Endodermal cell (in vitro differentiated cells): Measurements from ENCODE around the gene RBM26. TPM values are rescaled to one million over a fixed set of nuclear protein-coding genes. Genes with fewer than 3 reads are reported as not detected.
"Not testable (repeated sequence)": the region's sequence is repeated elsewhere in the genome, so short reads cannot be mapped to it uniquely, and the experiment has no call there.

ENCODE experiments used
- DNase-seq: peaks from one replicate; pipeline ENCODE4 v3.0.0-alpha.2; 2017
- H3K27ac ChIP-seq: 2 replicates; pipeline ENCODE4 v1.5.1; 2013; ENCODE audit warnings: mild to moderate bottlenecking, low read depth, low read length, moderate library complexity
- H3K27me3 ChIP-seq: 2 replicates; pipeline ENCODE4 v1.6.1; 2013; ENCODE audit warnings: mild to moderate bottlenecking, low read length, moderate library complexity; ENCODE audit not compliant: insufficient read depth, control insufficient read depth, poor library complexity, severe bottlenecking
- H3K36me3 ChIP-seq: 2 replicates; pipeline ENCODE4 v1.7.0; 2013; ENCODE audit warnings: mild to moderate bottlenecking, low read length, moderate library complexity; ENCODE audit not compliant: control insufficient read depth, insufficient read depth
- H3K4me1 ChIP-seq: one replicate; pipeline ENCODE4 v1.7.0; 2013; ENCODE audit warnings: low read length; ENCODE audit not compliant: control insufficient read depth, insufficient read depth
- H3K4me3 ChIP-seq: 2 replicates; pipeline ENCODE4 v1.5.1; 2013; ENCODE audit warnings: mild to moderate bottlenecking, low read length, moderate library complexity
- H3K9ac ChIP-seq: 2 replicates; pipeline ENCODE4 v1.6.1; 2013; ENCODE audit warnings: mild to moderate bottlenecking, low read length, moderate library complexity; ENCODE audit not compliant: poor library complexity, severe bottlenecking; ENCODE audit errors: extremely low read depth
- H3K9me3 ChIP-seq: 2 replicates; pipeline ENCODE4 v1.6.1; 2013; ENCODE audit warnings: mild to moderate bottlenecking, low read length, moderate library complexity; ENCODE audit not compliant: control insufficient read depth
- H3K27ac Mint-ChIP-seq: 2 replicates; pipeline ENCODE4 v1.8.0; 2020; ENCODE audit warnings: mixed read lengths
- H3K27me3 Mint-ChIP-seq: 2 replicates; pipeline ENCODE4 v1.8.0; 2021; ENCODE audit warnings: mild to moderate bottlenecking, mixed read lengths; ENCODE audit not compliant: insufficient read depth
- H3K36me3 Mint-ChIP-seq: 2 replicates; pipeline ENCODE4 v1.8.0; 2020; ENCODE audit warnings: low read depth, mixed read lengths
- H3K4me1 Mint-ChIP-seq: 2 replicates; pipeline ENCODE4 v1.8.0; 2020; ENCODE audit warnings: mixed read lengths
- H3K4me3 Mint-ChIP-seq: 2 replicates; pipeline ENCODE4 v1.8.0; 2020; ENCODE audit warnings: mild to moderate bottlenecking, moderate library complexity, mixed read lengths
- H3K9me3 Mint-ChIP-seq: 2 replicates; pipeline ENCODE4 v1.8.0; 2020; ENCODE audit warnings: mild to moderate bottlenecking, mixed read lengths
- WGBS, 2 experiments: methylation state at CpG; one replicate each; pipeline versions ENCODE4 v1.1.5 to v1.1.7; 2013; ENCODE audit warnings: missing lambda C conversion rate in 2 of 2, mixed read lengths in 1 of 2; ENCODE audit not compliant: insufficient coverage in 1 of 2, insufficient read length in 1 of 2; 5-methylcytosine and 5-hydroxymethylcytosine counted together
- total RNA-seq, 2 donors: library from RNA; stranded (reverse); fragmentation: NEBNext Ultra II Directional in 1 of 2; extraction: Animal tissue kit (Norgen Biotek cat#: 25700) in 1 of 2; gene quantifications; 2 replicates in 1 of 2; 3 replicates in 1 of 2; pipeline ENCODE4 v1.2.1, GENCODE V29; 2021
- TF ChIP-seq, protein P1 (sequence below): fragments of 200-600 bp; sonication (generic); conservative IDR thresholded peaks from 2 replicates; pipeline ENCODE4 v1.5.0; 2021; ENCODE audit warnings: antibody characterized with exemption, mild to moderate bottlenecking

The RBM26 gene
- total RNA-seq, 2 donors from 2014 or later, result 65.0 to 81.7 TPM

DNA sequence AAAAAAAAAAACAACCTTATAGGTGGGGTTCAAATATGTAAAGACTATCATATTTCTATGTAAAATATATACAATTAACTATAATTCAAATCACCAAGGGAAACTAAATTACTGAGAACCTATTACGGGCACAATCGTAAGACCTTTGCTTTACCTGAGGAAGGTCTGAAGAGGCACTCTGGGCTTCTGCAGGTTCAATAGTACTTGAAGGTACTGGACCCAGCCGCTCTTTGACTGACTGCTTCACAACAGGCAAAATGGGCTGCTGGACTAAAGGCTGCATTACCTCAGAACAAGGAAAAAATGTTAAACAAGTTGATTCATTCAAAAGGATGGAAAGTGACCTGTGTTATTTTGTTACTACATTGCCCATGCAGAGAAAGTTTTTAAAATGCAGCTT is 51.8 kb downstream of the RBM26 start:
- Mint-ChIP-seq H3K36me3 (peaks cover 55% of the 10 kb centered on the region), H3K27ac (no peak overlapping the region), H3K9me3 (no peaks in the 10 kb centered on the region), H3K4me1 (no peaks in the 10 kb centered on the region), H3K27me3 (no peaks in the 10 kb centered on the region), H3K4me3 (no peak overlapping the region)
- TF ChIP-seq, protein P1, sequence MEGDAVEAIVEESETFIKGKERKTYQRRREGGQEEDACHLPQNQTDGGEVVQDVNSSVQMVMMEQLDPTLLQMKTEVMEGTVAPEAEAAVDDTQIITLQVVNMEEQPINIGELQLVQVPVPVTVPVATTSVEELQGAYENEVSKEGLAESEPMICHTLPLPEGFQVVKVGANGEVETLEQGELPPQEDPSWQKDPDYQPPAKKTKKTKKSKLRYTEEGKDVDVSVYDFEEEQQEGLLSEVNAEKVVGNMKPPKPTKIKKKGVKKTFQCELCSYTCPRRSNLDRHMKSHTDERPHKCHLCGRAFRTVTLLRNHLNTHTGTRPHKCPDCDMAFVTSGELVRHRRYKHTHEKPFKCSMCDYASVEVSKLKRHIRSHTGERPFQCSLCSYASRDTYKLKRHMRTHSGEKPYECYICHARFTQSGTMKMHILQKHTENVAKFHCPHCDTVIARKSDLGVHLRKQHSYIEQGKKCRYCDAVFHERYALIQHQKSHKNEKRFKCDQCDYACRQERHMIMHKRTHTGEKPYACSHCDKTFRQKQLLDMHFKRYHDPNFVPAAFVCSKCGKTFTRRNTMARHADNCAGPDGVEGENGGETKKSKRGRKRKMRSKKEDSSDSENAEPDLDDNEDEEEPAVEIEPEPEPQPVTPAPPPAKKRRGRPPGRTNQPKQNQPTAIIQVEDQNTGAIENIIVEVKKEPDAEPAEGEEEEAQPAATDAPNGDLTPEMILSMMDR, result no peak
- H3K4me1 ChIP-seq, result no peaks in the 10 kb centered on the region
- no peak overlapping the region for H3K4me3 ChIP-seq
- H3K9ac ChIP-seq, result no peak overlapping the region
- H3K36me3 ChIP-seq, result peaks cover 90% of the 10 kb centered on the region
- no peaks in the 10 kb centered on the region for H3K9me3 ChIP-seq
- no peak overlapping the region for H3K27ac ChIP-seq
- 88 to 95% methylated on average over 1 to 3 of the region's 3 CpGs for WGBS, 2 experiments
- DNase-seq, result no peak
- no peaks in the 10 kb centered on the region for H3K27me3 ChIP-seq

DNA sequence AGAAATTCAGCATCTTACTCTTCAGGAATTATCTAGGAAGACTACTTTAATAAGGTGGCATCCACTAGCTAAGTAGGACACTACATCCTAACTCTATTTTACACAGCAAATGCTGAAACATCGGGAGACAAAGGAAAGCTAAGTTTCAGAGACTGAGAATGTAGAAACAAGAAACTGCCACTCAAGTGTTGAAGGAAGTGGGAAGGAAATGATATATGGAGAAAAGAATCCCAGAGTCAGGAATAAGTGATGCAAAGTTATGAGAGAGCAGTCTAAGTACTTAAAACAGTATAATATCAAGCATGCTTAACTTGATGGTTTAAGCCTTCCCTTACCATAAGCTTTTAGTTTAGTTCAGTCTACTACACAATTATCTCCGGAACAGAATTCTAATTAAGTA is 52.4 kb downstream of the RBM26 start:
- H3K9me3 ChIP-seq, result no peaks in the 10 kb centered on the region
- no peak overlapping the region for H3K27ac ChIP-seq
- H3K4me1 ChIP-seq, result no peaks in the 10 kb centered on the region
- no peak overlapping the region for H3K9ac ChIP-seq
- H3K27me3 ChIP-seq, result no peaks in the 10 kb centered on the region
- no peaks in the 10 kb centered on the region for H3K27me3 Mint-ChIP-seq
- peaks cover 49% of the 10 kb centered on the region for H3K36me3 Mint-ChIP-seq
- H3K27ac Mint-ChIP-seq, result no peak overlapping the region
- 50 to 100% methylated on average over 1 to 2 of the region's 2 CpGs for WGBS, 2 experiments
- H3K4me3 Mint-ChIP-seq, result no peak overlapping the region
- H3K4me3 ChIP-seq, result no peak overlapping the region
- TF ChIP-seq, protein P1, result no peak
- no peaks in the 10 kb centered on the region for H3K9me3 Mint-ChIP-seq
- DNase-seq, result no peak
- H3K4me1 Mint-ChIP-seq, result no peaks in the 10 kb centered on the region
- H3K36me3 ChIP-seq, result peaks cover 90% of the 10 kb centered on the region

DNA sequence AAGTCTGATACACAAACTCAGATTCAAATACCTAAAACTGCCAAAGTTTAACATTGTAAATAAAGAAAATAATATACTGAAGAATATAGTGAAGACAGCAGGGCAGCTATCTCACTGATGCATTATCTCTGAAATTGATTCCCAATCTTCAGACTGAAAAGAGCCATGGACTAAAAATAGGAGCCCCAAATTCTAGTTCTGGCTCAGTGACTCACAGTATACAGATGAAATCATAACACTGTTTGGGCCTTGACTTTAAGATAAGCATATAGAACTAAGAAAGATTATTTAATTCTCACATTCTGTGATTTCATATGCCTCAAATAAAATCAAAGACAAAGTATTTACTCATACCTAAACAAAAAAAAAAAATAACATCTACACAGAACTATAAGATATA is 53.9 kb downstream of the RBM26 start:
- DNase-seq, result no peak
- Mint-ChIP-seq H3K9me3 (no peaks in the 10 kb centered on the region), H3K36me3 (peaks cover 40% of the 10 kb centered on the region), H3K4me3 (no peak overlapping the region), H3K4me1 (no peaks in the 10 kb centered on the region), H3K27me3 (no peaks in the 10 kb centered on the region), H3K27ac (no peak overlapping the region)
- Histone ChIP-seq H3K27me3 (no peaks in the 10 kb centered on the region), H3K9me3 (no peaks in the 10 kb centered on the region), H3K4me1 (no peaks in the 10 kb centered on the region), H3K36me3 (peaks cover 87% of the 10 kb centered on the region), H3K27ac (no peak overlapping the region), H3K9ac (no peak overlapping the region), H3K4me3 (no peak overlapping the region)
- TF ChIP-seq, protein P1, result no peak

DNA sequence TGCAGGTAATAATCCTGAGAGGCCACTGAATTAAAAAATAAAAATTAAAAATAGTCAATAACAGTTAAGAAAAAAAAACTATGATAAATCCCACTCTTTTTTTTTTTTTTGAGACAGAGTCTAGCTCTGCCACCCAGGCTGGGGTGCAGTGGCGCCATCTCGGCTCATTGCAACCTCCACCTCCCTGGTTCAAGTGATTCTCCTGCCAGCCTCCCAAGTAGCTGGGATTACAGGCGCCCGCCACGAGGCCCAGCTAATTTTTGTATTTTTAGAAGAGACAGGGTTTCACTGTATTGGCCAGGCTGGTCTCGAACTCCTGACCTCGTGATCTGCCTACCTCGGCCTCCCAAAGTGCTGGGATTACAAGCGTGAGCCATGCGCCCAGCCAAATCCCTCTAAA is 56.4 kb downstream of the RBM26 start:
- H3K36me3 ChIP-seq, result peaks cover 76% of the 10 kb centered on the region
- DNase-seq, H3K4me1 Mint-ChIP-seq, H3K9me3 Mint-ChIP-seq, H3K27me3 Mint-ChIP-seq, H3K27ac Mint-ChIP-seq, H3K9ac ChIP-seq, H3K27ac ChIP-seq, H3K4me3 ChIP-seq, H3K27me3 ChIP-seq, H3K9me3 ChIP-seq, H3K4me1 ChIP-seq, H3K4me3 Mint-ChIP-seq: not testable (repeated sequence)
- peaks cover 24% of the 10 kb centered on the region for H3K36me3 Mint-ChIP-seq
- 92 to 96% methylated on average over 8 to 10 of the region's 10 CpGs for WGBS, 2 experiments
